GM12878 (cell line): Measurements from ENCODE around the gene RERE. TPM values are rescaled to one million over a fixed set of nuclear protein-coding genes. Genes with fewer than 3 reads are reported as not detected.
A peak's percentile ranks its signal among the peaks of the same experiment; 100 is the strongest.

Experiments used
- ATAC-seq: fragments of 200-7000 bp; cut with Tn5 transposase; 3 replicates; pipeline ENCODE4 v1.9.1; 2020; ENCODE audit warnings: mild to moderate bottlenecking, moderate library complexity
- BruUV-seq: library from RNA; stranded (reverse); fragments of 400-500 nt; replicated peaks from 2 replicates; lab custom pipeline; 2021; lab: Mats Ljungman, UMichigan
- CTCF ChIA-PET: fragments of 300-600 bp; sonication (Branson Sonifier 250); formaldehyde crosslinking; extraction: SDS; loops from one replicate; lab custom pipeline; 2021; ENCODE audit warnings: inconsistent platforms; lab: Yijun Ruan, JAX
- POLR2A ChIA-PET: fragments of 350-600 bp; formaldehyde crosslinking; extraction: SDS; loops from one replicate; lab custom pipeline; 2021; ENCODE audit warnings: inconsistent platforms; lab: Charles Lee
- RAD21 ChIA-PET: fragments of 300-600 bp; sonication (Branson Sonifier 250); formaldehyde crosslinking; loops from one replicate; lab custom pipeline; 2023; ENCODE audit warnings: antibody characterized with exemption; ENCODE audit not compliant: unreplicated experiment; lab: Charles Lee
- SMC1A ChIA-PET: fragments of 300-600 bp; sonication (Branson Sonifier 250); formaldehyde crosslinking; loops from one replicate; lab custom pipeline; 2023; ENCODE audit not compliant: unreplicated experiment, uncharacterized antibody; lab: Charles Lee
- DNase-seq: peaks from one replicate; pipeline ENCODE4 v3.0.0-alpha.2; 2011; ENCODE audit warnings: low read depth, low spot score
- FAIRE-seq: peaks from 3 replicates; lab custom pipeline; 2011; peaks lifted over from hg19 to GRCh38; lab: Jason Lieb, UNC
- H2AFZ ChIP-seq: 2 replicates; pipeline ENCODE4 v1.6.0; 2011; ENCODE audit warnings: low read depth, low read length, control low read depth; ENCODE audit not compliant: control insufficient read depth
- H3K27ac ChIP-seq: 2 replicates; pipeline ENCODE4 v1.5.1; 2011; ENCODE audit warnings: control low read depth; ENCODE audit not compliant: control insufficient read depth, insufficient read depth
- H3K27me3 ChIP-seq, 2 experiments: replicated peaks in 1 of 2; 2 replicates each; pipeline versions ENCODE4 v1.6.0 to v1.6.1; 2011; ENCODE audit warnings: low read length in 1 of 2; ENCODE audit not compliant: control insufficient read depth in 2 of 2, insufficient read depth in 2 of 2
- H3K36me3 ChIP-seq, 2 experiments: 2 replicates each; pipeline ENCODE4 v1.5.1; 2011; ENCODE audit warnings: low read length in 1 of 2; ENCODE audit not compliant: control insufficient read depth in 2 of 2, insufficient read depth in 2 of 2
- H3K4me1 ChIP-seq: 2 replicates; pipeline ENCODE4 v1.6.1; 2011; ENCODE audit warnings: mild to moderate bottlenecking, low read length, moderate library complexity, mixed read lengths; ENCODE audit not compliant: control insufficient read depth, insufficient read depth
- H3K4me2 ChIP-seq: 2 replicates; pipeline ENCODE4 v1.6.0; 2011; ENCODE audit warnings: control low read depth; ENCODE audit not compliant: control insufficient read depth, insufficient read depth
- H3K4me3 ChIP-seq: fragments of 200-600 bp; sonication (generic); 2 replicates; pipeline ENCODE4 v1.5.1; 2016
- H3K79me2 ChIP-seq: 2 replicates; pipeline ENCODE4 v1.6.0; 2011; ENCODE audit warnings: low read length; ENCODE audit not compliant: control insufficient read depth, insufficient read depth
- H3K9ac ChIP-seq: 2 replicates; pipeline ENCODE4 v1.8.0; 2011; ENCODE audit warnings: low read length, control low read depth, mixed read lengths; ENCODE audit not compliant: control insufficient read depth, insufficient read depth
- H3K9me3 ChIP-seq: replicated peaks from 3 replicates; pipeline ENCODE4 v1.5.1; 2011; ENCODE audit warnings: mild to moderate bottlenecking, low read length; ENCODE audit not compliant: control insufficient read depth, insufficient read depth
- H4K20me1 ChIP-seq: 2 replicates; pipeline ENCODE4 v1.6.0; 2011; ENCODE audit not compliant: control insufficient read depth, insufficient read depth
- BACH1 ChIP-seq: fragments of 450-650 bp; IDR thresholded peaks from 2 replicates; pipeline ENCODE4 v1.6.1; 2017; ENCODE audit warnings: mild to moderate bottlenecking, borderline replicate concordance
- BHLHE40 ChIP-seq, 2 experiments: fragments of 450-650 bp in 1 of 2; IDR thresholded peaks; 2 replicates each; pipeline ENCODE4 v1.6.1; 2011 to 2017; ENCODE audit warnings: low read depth in 2 of 2, borderline replicate concordance in 1 of 2, improper control_type of control experiment in 1 of 2, low read length in 1 of 2, mild to moderate bottlenecking in 1 of 2
- BMI1 ChIP-seq: fragments of 450-650 bp; IDR thresholded peaks from 2 replicates; pipeline ENCODE4 v1.6.1; 2016; ENCODE audit warnings: mild to moderate bottlenecking, moderate library complexity, borderline replicate concordance
- CREM ChIP-seq: IDR thresholded peaks from 2 replicates; pipeline ENCODE4 v1.6.1; 2014; ENCODE audit warnings: antibody characterized with exemption, low read depth
- KAT2A ChIP-seq: conservative IDR thresholded peaks from 2 replicates; pipeline ENCODE4 v1.6.1; 2011; ENCODE audit warnings: low read depth, low read length; ENCODE audit not compliant: control insufficient read depth
- NBN ChIP-seq: fragments of 450-650 bp; IDR thresholded peaks from 2 replicates; pipeline ENCODE4 v1.6.1; 2016
- NFIC ChIP-seq: IDR thresholded peaks from 2 replicates; pipeline ENCODE4 v1.6.1; 2012; ENCODE audit warnings: low read depth, mild to moderate bottlenecking, inconsistent platforms, low read length, moderate library complexity
- PML ChIP-seq: IDR thresholded peaks from 2 replicates; pipeline ENCODE4 v1.6.1; 2012; ENCODE audit warnings: low read length, inconsistent platforms
- POU2F2 ChIP-seq: IDR thresholded peaks from 3 replicates; pipeline ENCODE4 v1.6.1; 2011; ENCODE audit warnings: low read depth, mild to moderate bottlenecking, low read length, borderline replicate concordance
- TCF7 ChIP-seq: IDR thresholded peaks from 2 replicates; pipeline ENCODE4 v1.6.1; 2014; ENCODE audit warnings: antibody characterized with exemption, borderline replicate concordance
- YBX1 ChIP-seq: fragments of 450-650 bp; IDR thresholded peaks from 2 replicates; pipeline ENCODE4 v1.6.1; 2016; ENCODE audit warnings: antibody characterized with exemption
- YY1 ChIP-seq: IDR thresholded peaks from 2 replicates; pipeline ENCODE4 v1.6.1; 2011; ENCODE audit warnings: low read depth, mild to moderate bottlenecking, low read length
- ZBED1 ChIP-seq: IDR thresholded peaks from 2 replicates; pipeline ENCODE4 v1.6.1; 2016; ENCODE audit warnings: borderline replicate concordance
- ZNF217 ChIP-seq: fragments of 450-650 bp; IDR thresholded peaks from 2 replicates; pipeline ENCODE4 v1.6.1; 2017; ENCODE audit warnings: antibody characterized with exemption, mild to moderate bottlenecking
- ZNF274 ChIP-seq: IDR thresholded peaks from one replicate; pipeline ENCODE4 v1.8.0; 2011; ENCODE audit not compliant: insufficient read length, insufficient read depth
- ZZZ3 ChIP-seq: IDR thresholded peaks from 2 replicates; pipeline ENCODE4 v1.6.1; 2011; ENCODE audit warnings: low read depth; ENCODE audit not compliant: control insufficient read depth, insufficient read length
- WGBS: methylation state at CpG from one replicate; pipeline ENCODE4 v1.1.6; 2016; ENCODE audit warnings: low lambda C conversion rate; ENCODE audit not compliant: insufficient replicate concordance, insufficient coverage; ENCODE audit errors: missing lambda C conversion rate; 5-methylcytosine and 5-hydroxymethylcytosine counted together
- in situ Hi-C: fragments of 300-500 bp; cut with MboI; formaldehyde crosslinking; loops from 9 replicates; pipeline ENCODE4 v1.14.3; 2018; ENCODE audit warnings: mixed read lengths
- intact Hi-C: fragments of 100-400 bp; cut with micrococcal nuclease; formaldehyde crosslinking; loops from one replicate; pipeline ENCODE4 v1.14.2; 2022; ENCODE audit not compliant: unreplicated experiment
- polyA plus RNA-seq, 11 experiments: library from polyadenylated mRNA; depleted of rRNA in 4 of 11; unstranded in 6 of 11; stranded (reverse) in 5 of 11; fragments of >200 nt; fragmentation: Nextera tagmentation in 4 of 11; fragmentation: Illumina TruSeq in 1 of 11; extraction: Ambion mirVana in 4 of 11; extraction: Trizol in 1 of 11; gene quantifications; 1 replicate in 1 of 11; 2 replicates in 10 of 11; pipeline versions ENCODE4 v1.2.1 to v1.2.3, GENCODE V29; 2011 to 2016; ENCODE audit warnings: inconsistent platforms in 2 of 11, missing spikeins in 2 of 11, low read depth in 1 of 11
- total RNA-seq, 4 experiments: library from RNA; depleted of rRNA in 3 of 4; stranded (reverse); fragments of >200 nt in 3 of 4; fragmentation: Illumina TruSeq in 1 of 4; extraction: Trizol in 1 of 4; gene quantifications; 2 replicates each; pipeline versions ENCODE4 v1.2.1 to v1.2.3, GENCODE V29; 2013 to 2021
- TF ChIP-seq, protein P1 (sequence below): IDR thresholded peaks from 2 replicates; pipeline ENCODE4 v1.6.1; 2012; ENCODE audit warnings: low read depth, low read length, improper control_type of control experiment
- TF ChIP-seq, protein P2 (sequence below): fragments of 450-650 bp; IDR thresholded peaks from 2 replicates; pipeline ENCODE4 v1.6.1; 2016; ENCODE audit warnings: mild to moderate bottlenecking, moderate library complexity, borderline replicate concordance

RERE gene
- total and polyA plus RNA-seq, 10 of the 15 experiments (the other 5 are each of a cell fraction or from before 2014, with no cell fraction given): 5.2 to 60.5 (median 20.2) TPM

- ChIA-PET SMC1A (interaction anchor here (0.6 to 10.7 kb wide), 38 partner anchors 9 to 346 kb away, joined by 3 to 123 read pairs (median 4); partner anchors contain the start of gene RERE), CTCF (interaction anchor here (0.5 to 9.8 kb wide), 38 partner anchors 10 to 713 kb away, joined by 3 to 211 read pairs (median 4); partner anchors contain the start of gene RERE), RAD21 (interaction anchor here (0.5 to 8.0 kb wide), 25 partner anchors 10 to 375 kb away, joined by 3 to 107 read pairs (median 5); no protein-coding TSS in a partner anchor), POLR2A (interaction anchor here (0.6 to 1.4 kb wide), 9 partner anchors 12 to 251 kb away, joined by 3 to 4 read pairs (median 3); no protein-coding TSS in a partner anchor)
- Histone ChIP-seq H3K36me3 (no peaks in the 10 kb centered on the region), H3K9me3 (no peaks in the 10 kb centered on the region; the same call in 1 of the 3 replicates), H3K27ac (no peak overlapping the region), H3K79me2 (peaks cover 7% of the 10 kb centered on the region), H3K4me2 (no peak overlapping the region), H2AFZ (no peak overlapping the region), H3K4me3 (no peak overlapping the region), H3K4me1 (peaks cover 25% of the 10 kb centered on the region), H4K20me1 (no peaks in the 10 kb centered on the region), H3K9ac (no peak overlapping the region), H3K27me3 (no peaks in the 10 kb centered on the region)
- intact Hi-C loops (loop anchor here (2.0 to 10.0 kb wide), 2 partner anchors 121 to 333 kb away; no protein-coding TSS in a partner anchor), in situ Hi-C loops (loop anchor here (5.0 kb wide), 1 partner anchor 166 kb away; no protein-coding TSS in a partner anchor)
- FAIRE-seq (no peak), DNase-seq (no peak), ATAC-seq (peak; percentile 73)
- BruUV-seq: no TSS peak
- 48% methylated on average over 4 of the region's 4 CpGs for WGBS
- TF ChIP-seq BHLHE40 (IDR thresholded peaks at IDR 0.05; ENCODE audit: borderline replicate concordance in 1 of 2, low read depth in 2 of 2, low read length in 1 of 2): peak; percentile 65 to 82; a peak in 3 of 4 replicates
- TF ChIP-seq NFIC: no peak
- peak; percentile 13; the same call in 1 of the 3 replicates for TF ChIP-seq POU2F2
- TF ChIP-seq ZZZ3: no peak
- no peak for TF ChIP-seq ZBED1
- TF ChIP-seq ZNF274: no peak
- TF ChIP-seq YY1: no peak
- TF ChIP-seq KAT2A: no peak
- TF ChIP-seq BMI1: no peak
- TF ChIP-seq CREM: no peak
- 0 out of 2 replicates have a peak, but pooled peaks have one; percentile 17 for TF ChIP-seq NBN
- TF ChIP-seq, protein P1, sequence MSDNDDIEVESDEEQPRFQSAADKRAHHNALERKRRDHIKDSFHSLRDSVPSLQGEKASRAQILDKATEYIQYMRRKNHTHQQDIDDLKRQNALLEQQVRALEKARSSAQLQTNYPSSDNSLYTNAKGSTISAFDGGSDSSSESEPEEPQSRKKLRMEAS: no peak
- no peak; the same call in 1 of the 2 replicates for TF ChIP-seq ZNF217
- no peak for TF ChIP-seq PML
- TF ChIP-seq BACH1: no peak
- TF ChIP-seq YBX1: no peak
- TF ChIP-seq, protein P2, sequence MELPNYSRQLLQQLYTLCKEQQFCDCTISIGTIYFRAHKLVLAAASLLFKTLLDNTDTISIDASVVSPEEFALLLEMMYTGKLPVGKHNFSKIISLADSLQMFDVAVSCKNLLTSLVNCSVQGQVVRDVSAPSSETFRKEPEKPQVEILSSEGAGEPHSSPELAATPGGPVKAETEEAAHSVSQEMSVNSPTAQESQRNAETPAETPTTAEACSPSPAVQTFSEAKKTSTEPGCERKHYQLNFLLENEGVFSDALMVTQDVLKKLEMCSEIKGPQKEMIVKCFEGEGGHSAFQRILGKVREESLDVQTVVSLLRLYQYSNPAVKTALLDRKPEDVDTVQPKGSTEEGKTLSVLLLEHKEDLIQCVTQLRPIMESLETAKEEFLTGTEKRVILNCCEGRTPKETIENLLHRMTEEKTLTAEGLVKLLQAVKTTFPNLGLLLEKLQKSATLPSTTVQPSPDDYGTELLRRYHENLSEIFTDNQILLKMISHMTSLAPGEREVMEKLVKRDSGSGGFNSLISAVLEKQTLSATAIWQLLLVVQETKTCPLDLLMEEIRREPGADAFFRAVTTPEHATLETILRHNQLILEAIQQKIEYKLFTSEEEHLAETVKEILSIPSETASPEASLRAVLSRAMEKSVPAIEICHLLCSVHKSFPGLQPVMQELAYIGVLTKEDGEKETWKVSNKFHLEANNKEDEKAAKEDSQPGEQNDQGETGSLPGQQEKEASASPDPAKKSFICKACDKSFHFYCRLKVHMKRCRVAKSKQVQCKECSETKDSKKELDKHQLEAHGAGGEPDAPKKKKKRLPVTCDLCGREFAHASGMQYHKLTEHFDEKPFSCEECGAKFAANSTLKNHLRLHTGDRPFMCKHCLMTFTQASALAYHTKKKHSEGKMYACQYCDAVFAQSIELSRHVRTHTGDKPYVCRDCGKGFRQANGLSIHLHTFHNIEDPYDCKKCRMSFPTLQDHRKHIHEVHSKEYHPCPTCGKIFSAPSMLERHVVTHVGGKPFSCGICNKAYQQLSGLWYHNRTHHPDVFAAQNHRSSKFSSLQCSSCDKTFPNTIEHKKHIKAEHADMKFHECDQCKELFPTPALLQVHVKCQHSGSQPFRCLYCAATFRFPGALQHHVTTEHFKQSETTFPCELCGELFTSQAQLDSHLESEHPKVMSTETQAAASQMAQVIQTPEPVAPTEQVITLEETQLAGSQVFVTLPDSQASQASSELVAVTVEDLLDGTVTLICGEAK: no peak
- no peak for TF ChIP-seq TCF7
These were observed 89.6 kb downstream of the RERE start for GRCh38 chr1:8727809-8728213.
